WERI-Rb-1 (cell line): ENCODE data around the gene ADRA2A.
A peak's percentile ranks its signal among the peaks of the same experiment; 100 is the strongest.

Experiments
- DNase-seq: peaks from one replicate; pipeline ENCODE4 v3.0.0-alpha.2; 2020
- H3K27ac ChIP-seq: fragments of 250-450 bp; sonication (Bioruptor Pico); 2 replicates; pipeline ENCODE4 v1.5.1; 2020; ENCODE audit warnings: mild to moderate bottlenecking, moderate library complexity
- H3K27me3 ChIP-seq: fragments of 250-450 bp; sonication (Bioruptor Pico); 2 replicates; pipeline ENCODE4 v1.5.1; 2021; ENCODE audit warnings: mild to moderate bottlenecking, low read depth, moderate library complexity; ENCODE audit not compliant: insufficient read depth, severe bottlenecking
- H3K36me3 ChIP-seq: fragments of 250-450 bp; sonication (Bioruptor Pico); 2 replicates; pipeline ENCODE4 v1.5.1; 2020; ENCODE audit warnings: mild to moderate bottlenecking, moderate library complexity
- H3K4me3 ChIP-seq: 2 replicates; pipeline ENCODE4 v1.5.1; 2011; ENCODE audit warnings: low read depth, mild to moderate bottlenecking, control low read depth, low read length
- H3K9me3 ChIP-seq: fragments of 250-450 bp; sonication (Bioruptor Pico); 2 replicates; pipeline ENCODE4 v1.5.1; 2021; ENCODE audit warnings: mild to moderate bottlenecking, moderate library complexity; ENCODE audit not compliant: severe bottlenecking
- TF ChIP-seq, protein P1 (sequence below): IDR thresholded peaks from 2 replicates; pipeline ENCODE4 v1.5.1; 2011; ENCODE audit warnings: low read depth, mild to moderate bottlenecking, control low read depth, inconsistent platforms, low read length

ADRA2A gene

DNA sequence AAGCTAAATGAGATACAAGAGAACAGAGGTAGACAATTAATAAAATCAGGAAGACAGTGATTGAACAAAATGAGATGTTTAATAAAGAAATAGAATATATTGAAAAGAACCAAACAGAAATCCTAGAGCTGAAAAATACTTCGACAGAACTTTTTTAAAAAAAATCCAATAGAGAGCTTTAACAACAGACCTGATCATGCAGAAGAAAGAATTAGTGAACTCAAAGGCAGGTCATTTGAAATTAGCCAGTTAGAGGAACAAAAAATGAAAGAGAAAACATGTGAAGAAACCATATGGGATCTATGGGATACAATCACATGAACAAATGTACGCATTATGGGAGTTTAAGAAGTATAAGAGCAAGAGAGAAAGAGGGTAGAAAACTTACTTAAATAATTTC, 37.3 kb upstream of the ADRA2A start:
- no peak overlapping the region for H3K27ac ChIP-seq
- H3K4me3 ChIP-seq = no peak overlapping the region
- TF ChIP-seq, protein P1, sequence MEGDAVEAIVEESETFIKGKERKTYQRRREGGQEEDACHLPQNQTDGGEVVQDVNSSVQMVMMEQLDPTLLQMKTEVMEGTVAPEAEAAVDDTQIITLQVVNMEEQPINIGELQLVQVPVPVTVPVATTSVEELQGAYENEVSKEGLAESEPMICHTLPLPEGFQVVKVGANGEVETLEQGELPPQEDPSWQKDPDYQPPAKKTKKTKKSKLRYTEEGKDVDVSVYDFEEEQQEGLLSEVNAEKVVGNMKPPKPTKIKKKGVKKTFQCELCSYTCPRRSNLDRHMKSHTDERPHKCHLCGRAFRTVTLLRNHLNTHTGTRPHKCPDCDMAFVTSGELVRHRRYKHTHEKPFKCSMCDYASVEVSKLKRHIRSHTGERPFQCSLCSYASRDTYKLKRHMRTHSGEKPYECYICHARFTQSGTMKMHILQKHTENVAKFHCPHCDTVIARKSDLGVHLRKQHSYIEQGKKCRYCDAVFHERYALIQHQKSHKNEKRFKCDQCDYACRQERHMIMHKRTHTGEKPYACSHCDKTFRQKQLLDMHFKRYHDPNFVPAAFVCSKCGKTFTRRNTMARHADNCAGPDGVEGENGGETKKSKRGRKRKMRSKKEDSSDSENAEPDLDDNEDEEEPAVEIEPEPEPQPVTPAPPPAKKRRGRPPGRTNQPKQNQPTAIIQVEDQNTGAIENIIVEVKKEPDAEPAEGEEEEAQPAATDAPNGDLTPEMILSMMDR = no peak
- DNase-seq = no peak
- peaks cover 20% of the 10 kb centered on the region for H3K9me3 ChIP-seq
- H3K27me3 ChIP-seq = no peaks in the 10 kb centered on the region
- H3K36me3 ChIP-seq = no peaks in the 10 kb centered on the region

DNA sequence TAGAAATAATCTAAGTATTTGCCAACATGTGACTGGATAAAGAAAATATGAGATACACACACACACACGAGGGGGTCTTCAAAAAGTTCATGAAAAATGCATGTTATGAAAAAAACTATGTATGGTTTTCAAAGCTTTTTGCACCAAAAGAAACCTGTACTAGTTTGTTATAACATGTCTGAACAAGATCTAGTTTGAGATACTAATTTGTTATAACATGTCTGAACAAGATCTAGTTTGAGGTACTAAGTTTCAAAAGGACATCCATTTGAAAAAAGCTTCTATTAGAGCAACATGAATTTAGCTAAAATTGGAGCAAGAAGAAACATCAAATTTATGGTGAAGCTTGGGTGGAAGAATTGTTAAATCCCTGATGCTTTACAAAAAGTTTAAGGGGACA, 19.8 kb upstream of the ADRA2A start:
- no peaks in the 10 kb centered on the region for H3K36me3 ChIP-seq
- no peaks in the 10 kb centered on the region for H3K27me3 ChIP-seq
- no peak overlapping the region for H3K27ac ChIP-seq
- H3K9me3 ChIP-seq = no peaks in the 10 kb centered on the region
- no peak for DNase-seq
- H3K4me3 ChIP-seq = no peak overlapping the region
- TF ChIP-seq, protein P1 = no peak

DNA sequence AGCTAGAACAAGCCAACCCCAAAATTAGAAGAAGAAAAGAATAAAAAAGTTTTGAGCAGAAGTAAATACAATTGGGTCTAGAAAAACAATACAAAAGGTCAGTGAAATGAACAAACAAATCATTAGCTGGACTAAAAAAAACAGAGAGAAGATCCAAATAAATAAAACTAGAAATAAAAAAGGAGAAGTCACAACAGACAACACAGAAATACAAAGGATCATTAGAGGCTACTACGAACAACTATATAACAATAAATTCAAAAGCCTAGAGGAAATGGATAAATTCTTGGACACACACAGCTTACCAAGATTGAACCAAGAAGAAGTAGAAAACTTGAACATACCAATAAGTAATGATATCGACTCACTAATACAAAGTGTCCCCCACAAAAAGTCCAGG, 13.4 kb upstream of the ADRA2A start:
- Histone ChIP-seq H3K9me3 (no peaks in the 10 kb centered on the region), H3K27me3 (no peaks in the 10 kb centered on the region), H3K4me3 (no peak overlapping the region), H3K27ac (no peak overlapping the region), H3K36me3 (no peaks in the 10 kb centered on the region)
- no peak for DNase-seq
- TF ChIP-seq, protein P1 = no peak

DNA sequence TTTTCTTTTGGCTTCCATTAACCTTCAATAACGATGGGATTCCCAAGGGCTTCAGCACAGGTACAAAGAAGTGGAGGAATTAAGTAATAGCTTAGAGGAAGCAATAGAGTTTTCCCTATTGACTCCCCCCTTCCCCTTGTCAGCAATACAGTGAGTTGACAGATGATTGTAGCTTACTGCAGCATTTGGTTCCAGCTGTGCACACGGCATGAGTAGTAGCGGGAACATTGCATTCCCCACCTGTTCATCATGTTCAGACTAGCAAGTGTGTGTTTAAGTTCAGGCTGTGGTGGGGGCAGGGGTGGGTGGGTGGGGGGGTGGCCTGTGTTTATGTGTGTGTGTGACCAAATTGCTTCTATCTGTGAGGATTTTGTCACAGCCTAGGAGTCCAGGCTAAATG, 4.6 kb upstream of the ADRA2A start:
- Histone ChIP-seq H3K27me3 (peaks cover 2% of the 10 kb centered on the region), H3K36me3 (no peaks in the 10 kb centered on the region), H3K27ac (no peak overlapping the region), H3K9me3 (no peaks in the 10 kb centered on the region), H3K4me3 (no peak overlapping the region)
- TF ChIP-seq, protein P1 = no peak
- no peak for DNase-seq

DNA sequence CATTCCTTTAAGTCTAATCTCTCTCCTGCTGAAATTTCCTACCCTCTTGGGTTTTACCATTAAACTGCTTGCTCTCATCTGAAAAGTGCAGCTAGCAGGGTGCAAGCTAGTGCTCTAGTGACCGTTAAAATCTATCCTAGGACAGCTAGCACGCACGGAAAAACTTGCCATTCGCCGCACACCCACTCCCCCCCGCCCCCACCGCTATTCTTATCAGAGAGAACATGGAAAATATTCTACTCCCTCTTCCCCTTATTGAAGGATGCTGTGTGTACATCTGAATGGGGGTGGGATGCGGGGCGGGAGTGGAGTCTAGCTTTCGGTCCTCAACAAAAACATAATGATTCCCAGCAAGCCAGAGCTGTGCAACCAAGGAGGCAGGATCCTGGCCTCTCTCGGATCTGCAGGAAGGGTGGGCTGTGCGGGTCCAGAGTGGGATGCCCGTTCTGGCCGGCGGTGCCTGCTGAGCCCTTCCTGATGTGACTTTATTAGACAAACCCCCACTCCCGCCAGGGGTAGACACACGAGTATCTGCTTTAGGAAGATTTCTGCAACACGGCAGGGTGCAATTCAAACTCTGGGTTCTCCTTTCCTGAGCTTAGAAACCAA, 1.1 kb upstream of the ADRA2A start:
- H3K4me3 ChIP-seq = peak overlapping the region; percentile 78

More for the DNA sequence above, 1.1 kb upstream of the ADRA2A start:
- no peak overlapping the region for H3K27ac ChIP-seq
- H3K36me3 ChIP-seq = peaks cover 4% of the 10 kb centered on the region
- H3K27me3 ChIP-seq = peaks cover 2% of the 10 kb centered on the region
- TF ChIP-seq, protein P1 = no peak
- no peaks in the 10 kb centered on the region for H3K9me3 ChIP-seq
- DNase-seq = no peak
